GM21360 (cell line): ENCODE results near the gene FAM181B.
"Not testable (repeated sequence)": the region's sequence is repeated elsewhere in the genome, so short reads cannot be mapped to it uniquely, and the experiment has no call there.

Source experiments
- ATAC-seq: cut with Tn5 transposase; IDR thresholded peaks from one replicate; pipeline ENCODE4 v1.9.1; 2021; ENCODE audit warnings: mild to moderate bottlenecking, moderate library complexity; ENCODE audit not compliant: unreplicated experiment

The FAM181B gene

GRCh38 chr11:82732734-82733443 lies 775 bp downstream of the FAM181B start:
- ATAC-seq, result peak; percentile 9

- ATAC-seq, result no peak
Observed at GRCh38 chr11:82732348-82732733, 1.3 kb downstream of the FAM181B start.

GRCh38 chr11:82731691-82732277 lies 1.9 kb downstream of the FAM181B start:
- no peak for ATAC-seq

GRCh38 chr11:82730754-82731153 lies 2.9 kb downstream of the FAM181B start:
- ATAC-seq, result no peak

- no peak for ATAC-seq
Observed at GRCh38 chr11:82730286-82730685, 3.4 kb downstream of the FAM181B start.

GRCh38 chr11:82724026-82724425 lies 9.6 kb downstream of the FAM181B start:
- ATAC-seq, result no peak

- ATAC-seq, result no peak
Observed at GRCh38 chr11:82722231-82722630, 11.4 kb downstream of the FAM181B start.

GRCh38 chr11:82720267-82721065 lies 13.2 kb downstream of the FAM181B start:
- ATAC-seq, result no peak

- no peak for ATAC-seq
Observed at GRCh38 chr11:82719361-82720105, 14.1 kb downstream of the FAM181B start.

- ATAC-seq, result no peak
Observed at GRCh38 chr11:82718821-82719220, 14.8 kb downstream of the FAM181B start.

- ATAC-seq, result peak; percentile 57
Observed at GRCh38 chr11:82718307-82718706, 15.4 kb downstream of the FAM181B start.

- ATAC-seq, result no peak
Observed at GRCh38 chr11:82714346-82715174, 19.1 kb downstream of the FAM181B start.

- ATAC-seq, result no peak
Observed at GRCh38 chr11:82711648-82712047, 22.0 kb downstream of the FAM181B start.

- no peak for ATAC-seq
Observed at GRCh38 chr11:82703796-82704195, 29.9 kb downstream of the FAM181B start.

GRCh38 chr11:82703226-82703625 lies 30.4 kb downstream of the FAM181B start:
- no peak for ATAC-seq

- ATAC-seq, result peak; percentile 69
Observed at GRCh38 chr11:82701847-82702520, 31.7 kb downstream of the FAM181B start.

GRCh38 chr11:82698576-82699352 lies 34.9 kb downstream of the FAM181B start:
- ATAC-seq, result no peak

- no peak for ATAC-seq
Observed at GRCh38 chr11:82692981-82693380, 40.7 kb downstream of the FAM181B start.

- ATAC-seq, result not testable (repeated sequence)
Observed at GRCh38 chr11:82689347-82689746, 44.3 kb downstream of the FAM181B start.
